Liver (tissue), 3 donors: ENCODE data around the gene PLAA.

Source experiments
- GABPA ChIP-seq, 2 donors: IDR thresholded peaks in 1 of 2; conservative IDR thresholded peaks in 1 of 2; 2 replicates each; pipeline ENCODE4 v1.6.1; 2016; ENCODE audit warnings: antibody characterized with exemption in 2 of 2, mild to moderate bottlenecking in 1 of 2, moderate library complexity in 1 of 2
- HNF4A ChIP-seq, 2 donors: conservative IDR thresholded peaks; 2 replicates each; pipeline ENCODE4 v1.6.1; 2016; ENCODE audit warnings: antibody characterized with exemption in 2 of 2, mild to moderate bottlenecking in 2 of 2
- HNF4G ChIP-seq: IDR thresholded peaks from 2 replicates; pipeline ENCODE4 v1.6.1; 2016; ENCODE audit warnings: antibody characterized with exemption
- JUND ChIP-seq, 2 donors: IDR thresholded peaks; 2 replicates each; pipeline ENCODE4 v1.6.1; 2016; ENCODE audit warnings: antibody characterized with exemption in 2 of 2
- RAD21 ChIP-seq, 2 donors: IDR thresholded peaks; 2 replicates each; pipeline ENCODE4 v1.6.1; 2016; ENCODE audit warnings: antibody characterized with exemption in 2 of 2, mild to moderate bottlenecking in 2 of 2
- RXRA ChIP-seq, 2 donors: IDR thresholded peaks; 2 replicates each; pipeline ENCODE4 v1.6.1; 2017 to 2018; ENCODE audit warnings: antibody characterized with exemption in 2 of 2, mild to moderate bottlenecking in 1 of 2
- YY1 ChIP-seq: IDR thresholded peaks from 2 replicates; pipeline ENCODE4 v1.6.1; 2016; ENCODE audit warnings: antibody characterized with exemption, mild to moderate bottlenecking
- TF ChIP-seq, protein P1 (sequence below): fragments of 150-350 bp; IDR thresholded peaks from 2 replicates; pipeline ENCODE4 v1.5.1; 2017; ENCODE audit warnings: improper control_type of control experiment, low read depth, low read length; ENCODE audit not compliant: missing input control
- TF ChIP-seq, protein P2 (sequence below): IDR thresholded peaks from 2 replicates; pipeline ENCODE4 v1.6.1; 2016; ENCODE audit warnings: antibody characterized with exemption
- TF ChIP-seq, protein P3 (sequence below): IDR thresholded peaks from 2 replicates; pipeline ENCODE4 v1.6.1; 2016; ENCODE audit warnings: antibody characterized with exemption
- TF ChIP-seq, protein P4 (sequence below): IDR thresholded peaks from 2 replicates; pipeline ENCODE4 v1.6.1; 2016; ENCODE audit warnings: antibody characterized with exemption, mild to moderate bottlenecking
- donor health status: healthy.
- donor health status: healthy.

DNA sequence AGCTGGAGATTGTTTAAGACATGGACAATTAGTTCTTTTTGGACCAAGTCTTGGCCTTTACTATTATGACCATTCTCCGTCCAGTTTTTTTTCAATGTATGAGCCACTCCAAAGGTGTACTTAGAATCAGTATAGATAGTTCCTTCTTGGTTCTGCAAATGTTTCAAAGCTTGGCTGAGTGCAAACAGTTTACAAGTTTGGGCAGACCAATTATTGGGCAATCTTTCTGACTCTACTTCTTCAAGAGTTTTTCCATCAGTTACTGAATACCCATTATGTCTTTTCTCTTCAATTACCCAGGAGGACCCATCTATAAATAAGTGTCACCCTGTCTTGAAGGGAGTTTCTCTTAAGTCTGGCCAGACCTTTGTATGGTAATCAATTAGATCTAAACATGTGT lies 24.7 kb upstream of the PLAA start:
- TF ChIP-seq, protein P1, sequence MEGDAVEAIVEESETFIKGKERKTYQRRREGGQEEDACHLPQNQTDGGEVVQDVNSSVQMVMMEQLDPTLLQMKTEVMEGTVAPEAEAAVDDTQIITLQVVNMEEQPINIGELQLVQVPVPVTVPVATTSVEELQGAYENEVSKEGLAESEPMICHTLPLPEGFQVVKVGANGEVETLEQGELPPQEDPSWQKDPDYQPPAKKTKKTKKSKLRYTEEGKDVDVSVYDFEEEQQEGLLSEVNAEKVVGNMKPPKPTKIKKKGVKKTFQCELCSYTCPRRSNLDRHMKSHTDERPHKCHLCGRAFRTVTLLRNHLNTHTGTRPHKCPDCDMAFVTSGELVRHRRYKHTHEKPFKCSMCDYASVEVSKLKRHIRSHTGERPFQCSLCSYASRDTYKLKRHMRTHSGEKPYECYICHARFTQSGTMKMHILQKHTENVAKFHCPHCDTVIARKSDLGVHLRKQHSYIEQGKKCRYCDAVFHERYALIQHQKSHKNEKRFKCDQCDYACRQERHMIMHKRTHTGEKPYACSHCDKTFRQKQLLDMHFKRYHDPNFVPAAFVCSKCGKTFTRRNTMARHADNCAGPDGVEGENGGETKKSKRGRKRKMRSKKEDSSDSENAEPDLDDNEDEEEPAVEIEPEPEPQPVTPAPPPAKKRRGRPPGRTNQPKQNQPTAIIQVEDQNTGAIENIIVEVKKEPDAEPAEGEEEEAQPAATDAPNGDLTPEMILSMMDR = no peak
- TF ChIP-seq RXRA (IDR thresholded peaks at IDR 0.05) (no peak), RAD21 (IDR thresholded peaks at IDR 0.05) (no peak), YY1 (no peak), GABPA (IDR thresholded peaks at IDR 0.05 in 1 of 2, conservative IDR thresholded peaks at IDR 0.05 in 1 of 2) (no peak), HNF4A (conservative IDR thresholded peaks at IDR 0.05) (no peak), JUND (IDR thresholded peaks at IDR 0.05) (no peak), HNF4G (no peak)
- TF ChIP-seq, protein P2, sequence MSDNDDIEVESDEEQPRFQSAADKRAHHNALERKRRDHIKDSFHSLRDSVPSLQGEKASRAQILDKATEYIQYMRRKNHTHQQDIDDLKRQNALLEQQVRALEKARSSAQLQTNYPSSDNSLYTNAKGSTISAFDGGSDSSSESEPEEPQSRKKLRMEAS = no peak
- TF ChIP-seq, protein P3, sequence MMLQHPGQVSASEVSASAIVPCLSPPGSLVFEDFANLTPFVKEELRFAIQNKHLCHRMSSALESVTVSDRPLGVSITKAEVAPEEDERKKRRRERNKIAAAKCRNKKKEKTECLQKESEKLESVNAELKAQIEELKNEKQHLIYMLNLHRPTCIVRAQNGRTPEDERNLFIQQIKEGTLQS = no peak
- TF ChIP-seq, protein P4, sequence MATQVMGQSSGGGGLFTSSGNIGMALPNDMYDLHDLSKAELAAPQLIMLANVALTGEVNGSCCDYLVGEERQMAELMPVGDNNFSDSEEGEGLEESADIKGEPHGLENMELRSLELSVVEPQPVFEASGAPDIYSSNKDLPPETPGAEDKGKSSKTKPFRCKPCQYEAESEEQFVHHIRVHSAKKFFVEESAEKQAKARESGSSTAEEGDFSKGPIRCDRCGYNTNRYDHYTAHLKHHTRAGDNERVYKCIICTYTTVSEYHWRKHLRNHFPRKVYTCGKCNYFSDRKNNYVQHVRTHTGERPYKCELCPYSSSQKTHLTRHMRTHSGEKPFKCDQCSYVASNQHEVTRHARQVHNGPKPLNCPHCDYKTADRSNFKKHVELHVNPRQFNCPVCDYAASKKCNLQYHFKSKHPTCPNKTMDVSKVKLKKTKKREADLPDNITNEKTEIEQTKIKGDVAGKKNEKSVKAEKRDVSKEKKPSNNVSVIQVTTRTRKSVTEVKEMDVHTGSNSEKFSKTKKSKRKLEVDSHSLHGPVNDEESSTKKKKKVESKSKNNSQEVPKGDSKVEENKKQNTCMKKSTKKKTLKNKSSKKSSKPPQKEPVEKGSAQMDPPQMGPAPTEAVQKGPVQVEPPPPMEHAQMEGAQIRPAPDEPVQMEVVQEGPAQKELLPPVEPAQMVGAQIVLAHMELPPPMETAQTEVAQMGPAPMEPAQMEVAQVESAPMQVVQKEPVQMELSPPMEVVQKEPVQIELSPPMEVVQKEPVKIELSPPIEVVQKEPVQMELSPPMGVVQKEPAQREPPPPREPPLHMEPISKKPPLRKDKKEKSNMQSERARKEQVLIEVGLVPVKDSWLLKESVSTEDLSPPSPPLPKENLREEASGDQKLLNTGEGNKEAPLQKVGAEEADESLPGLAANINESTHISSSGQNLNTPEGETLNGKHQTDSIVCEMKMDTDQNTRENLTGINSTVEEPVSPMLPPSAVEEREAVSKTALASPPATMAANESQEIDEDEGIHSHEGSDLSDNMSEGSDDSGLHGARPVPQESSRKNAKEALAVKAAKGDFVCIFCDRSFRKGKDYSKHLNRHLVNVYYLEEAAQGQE = no peak
